ENCODE measurements around the gene MRPS25. TPM values are rescaled to one million over a fixed set of nuclear protein-coding genes. Genes with fewer than 3 reads are reported as not detected.

The MRPS25 gene
- total and polyA plus RNA-seq, 9 of the 15 experiments (the other 6 are each of a cell fraction or from before 2014, with no cell fraction given), result 34.3 to 129 (median 78.2) TPM

DNA sequence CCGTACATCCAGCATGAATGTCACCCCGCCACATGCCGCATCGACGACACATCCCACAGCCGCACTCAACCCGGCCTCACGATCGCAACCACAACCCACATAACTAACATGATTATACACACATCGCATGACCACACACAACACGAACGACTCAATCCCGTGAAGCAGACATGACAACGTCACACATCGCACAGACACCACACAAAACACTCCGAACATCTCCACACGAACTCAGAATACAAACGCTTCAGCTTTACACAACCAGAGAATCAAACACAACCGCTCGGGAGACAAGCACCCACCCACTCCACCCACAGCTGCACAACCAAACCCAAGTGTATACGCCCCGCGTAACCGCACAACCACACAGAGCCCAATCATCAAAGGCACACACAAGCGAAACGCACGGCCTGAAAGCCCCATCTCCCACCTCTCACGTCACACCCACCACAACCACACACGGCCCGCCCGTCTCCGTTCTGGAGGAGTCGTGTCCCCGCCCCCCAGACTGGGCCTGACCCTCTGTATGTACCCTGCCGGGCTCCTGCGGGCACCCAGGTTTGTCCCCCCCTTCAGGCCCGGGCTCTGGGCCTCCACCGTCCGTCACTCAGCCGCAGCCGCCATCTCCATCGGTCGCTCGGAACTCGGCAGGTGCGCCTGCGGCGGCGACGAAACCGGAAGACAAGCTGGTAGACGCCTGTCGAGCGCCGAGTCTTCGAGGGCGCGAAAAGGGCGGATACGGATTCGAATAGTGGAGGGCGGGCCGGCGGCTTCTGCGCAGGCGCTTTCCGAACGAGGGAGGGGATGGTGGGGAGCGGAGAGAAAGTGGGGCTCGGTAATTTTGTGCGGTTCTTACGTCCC lies 33.6 kb upstream of the MRPS25 start, which contains the start of gene RBSN (continued):
- TF ChIP-seq, protein P1, sequence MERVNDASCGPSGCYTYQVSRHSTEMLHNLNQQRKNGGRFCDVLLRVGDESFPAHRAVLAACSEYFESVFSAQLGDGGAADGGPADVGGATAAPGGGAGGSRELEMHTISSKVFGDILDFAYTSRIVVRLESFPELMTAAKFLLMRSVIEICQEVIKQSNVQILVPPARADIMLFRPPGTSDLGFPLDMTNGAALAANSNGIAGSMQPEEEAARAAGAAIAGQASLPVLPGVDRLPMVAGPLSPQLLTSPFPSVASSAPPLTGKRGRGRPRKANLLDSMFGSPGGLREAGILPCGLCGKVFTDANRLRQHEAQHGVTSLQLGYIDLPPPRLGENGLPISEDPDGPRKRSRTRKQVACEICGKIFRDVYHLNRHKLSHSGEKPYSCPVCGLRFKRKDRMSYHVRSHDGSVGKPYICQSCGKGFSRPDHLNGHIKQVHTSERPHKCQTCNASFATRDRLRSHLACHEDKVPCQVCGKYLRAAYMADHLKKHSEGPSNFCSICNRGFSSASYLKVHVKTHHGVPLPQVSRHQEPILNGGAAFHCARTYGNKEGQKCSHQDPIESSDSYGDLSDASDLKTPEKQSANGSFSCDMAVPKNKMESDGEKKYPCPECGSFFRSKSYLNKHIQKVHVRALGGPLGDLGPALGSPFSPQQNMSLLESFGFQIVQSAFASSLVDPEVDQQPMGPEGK (CRISPR knock-in tag; IDR thresholded peaks at IDR 0.05; ENCODE audit: borderline replicate concordance), result 0 out of 2 replicates have a peak, but pooled peaks have one; percentile 34
- peak; percentile 91 for TF ChIP-seq ZNF740 (CRISPR knock-in tag; IDR thresholded peaks at IDR 0.05)
- TF ChIP-seq ZNF740 (tag; IDR thresholded peaks at IDR 0.05), result peak in 1 of 2 experiments; percentile 68; a peak in 1 of 4 replicates
- TF ChIP-seq ZNF444 (CRISPR knock-in tag; IDR thresholded peaks at IDR 0.05), result no peak
- TF ChIP-seq MXI1 (IDR thresholded peaks at IDR 0.05; ENCODE audit: low read depth, low read length), result no peak
- TF ChIP-seq MEIS2 (IDR thresholded peaks at IDR 0.05; ENCODE audit: partially characterized antibody), result peak; percentile 83
- peak; percentile 67 to 97 (median 96) for TF ChIP-seq YY1 (IDR thresholded peaks at IDR 0.05; ENCODE audit: borderline replicate concordance in 1 of 3, control insufficient read depth in 1 of 3, extremely low read depth in 1 of 3, insufficient read depth in 3 of 3, insufficient read length in 1 of 3, insufficient replicate concordance in 2 of 3, low read depth in 1 of 3, low read length in 2 of 3)
- TF ChIP-seq JUN (IDR thresholded peaks at IDR 0.05; ENCODE audit: borderline replicate concordance, low read depth, low read length), result peak; percentile 67
- 0 out of 2 replicates have a peak, but pooled peaks have one; percentile 60 for TF ChIP-seq JUN (CRISPR knock-in tag; IDR thresholded peaks at IDR 0.05; ENCODE audit: borderline replicate concordance)
- TF ChIP-seq ARID2 (IDR thresholded peaks at IDR 0.05), result peak; percentile 75; the same call in 1 of the 2 replicates
- TF ChIP-seq, protein P2, sequence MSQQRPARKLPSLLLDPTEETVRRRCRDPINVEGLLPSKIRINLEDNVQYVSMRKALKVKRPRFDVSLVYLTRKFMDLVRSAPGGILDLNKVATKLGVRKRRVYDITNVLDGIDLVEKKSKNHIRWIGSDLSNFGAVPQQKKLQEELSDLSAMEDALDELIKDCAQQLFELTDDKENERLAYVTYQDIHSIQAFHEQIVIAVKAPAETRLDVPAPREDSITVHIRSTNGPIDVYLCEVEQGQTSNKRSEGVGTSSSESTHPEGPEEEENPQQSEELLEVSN (IDR thresholded peaks at IDR 0.05; ENCODE audit: borderline replicate concordance in 1 of 2, extremely low read depth in 1 of 2, insufficient read depth in 1 of 2, insufficient read length in 1 of 2, low read depth in 1 of 2, low read length in 1 of 2, poor library complexity in 1 of 2, severe bottlenecking in 1 of 2), result peak; percentile 60 to 81
- TF ChIP-seq RFX5 (IDR thresholded peaks at IDR 0.05; ENCODE audit: low read depth, low read length), result no peak
- peak; percentile 93 for TF ChIP-seq ATF7 (IDR thresholded peaks at IDR 0.05)
- no peak for TF ChIP-seq ZNF124 (CRISPR knock-in tag; IDR thresholded peaks at IDR 0.05)
- peak; percentile 9; the same call in 1 of the 2 replicates for TF ChIP-seq BCOR (IDR thresholded peaks at IDR 0.05)
- no peak for TF ChIP-seq EZH2 (IDR thresholded peaks at IDR 0.05; ENCODE audit: borderline replicate concordance, low read depth, low read length)
- peak; percentile 89 to 92 for TF ChIP-seq NRF1 (conservative IDR thresholded peaks at IDR 0.05 in 1 of 2, IDR thresholded peaks at IDR 0.05 in 1 of 2)
- TF ChIP-seq BCL6 (CRISPR knock-in tag; IDR thresholded peaks at IDR 0.05), result no peak

All from K562 (cell line).